ENCODE data around the gene HDLBP.

DNA sequence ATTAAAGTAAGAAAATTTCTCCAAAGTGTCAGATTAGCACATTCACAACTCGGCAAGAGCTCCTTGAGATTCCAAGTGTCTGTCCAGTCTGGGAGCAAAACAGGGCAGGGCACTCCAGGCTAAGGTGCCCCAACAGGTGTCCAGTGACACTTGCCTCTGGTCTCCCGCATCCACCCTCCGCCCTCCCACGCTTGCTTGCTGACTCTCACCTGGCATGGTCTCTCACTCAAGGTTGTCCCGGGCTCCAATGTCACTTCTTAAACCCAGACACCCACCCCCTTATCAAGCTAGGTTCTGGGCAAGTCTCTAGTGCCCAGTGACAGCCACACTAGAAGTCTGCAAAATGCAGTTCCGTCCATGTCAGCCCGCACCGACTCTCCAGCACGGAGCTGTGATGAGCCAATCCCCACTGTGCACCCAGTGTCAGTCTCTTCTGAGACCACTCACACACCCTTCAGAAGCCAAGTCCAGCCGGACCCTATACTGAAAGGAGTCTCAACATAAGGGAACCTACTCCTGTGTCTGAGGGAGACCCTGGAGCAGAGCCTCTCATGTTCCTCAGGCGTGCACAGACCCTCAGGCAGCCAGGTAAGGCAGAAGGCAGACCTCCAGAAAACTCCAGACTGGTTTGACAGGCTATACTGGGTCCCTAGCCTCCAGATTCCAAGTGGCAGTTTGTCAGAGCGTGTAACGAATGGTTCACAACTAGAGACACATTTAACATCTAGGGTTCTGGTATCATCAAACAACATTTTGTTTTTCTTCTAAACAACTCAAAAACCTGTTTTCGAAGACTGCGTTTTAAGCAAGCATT, 45.6 kb downstream of the HDLBP start:
- TF ChIP-seq, protein P1, sequence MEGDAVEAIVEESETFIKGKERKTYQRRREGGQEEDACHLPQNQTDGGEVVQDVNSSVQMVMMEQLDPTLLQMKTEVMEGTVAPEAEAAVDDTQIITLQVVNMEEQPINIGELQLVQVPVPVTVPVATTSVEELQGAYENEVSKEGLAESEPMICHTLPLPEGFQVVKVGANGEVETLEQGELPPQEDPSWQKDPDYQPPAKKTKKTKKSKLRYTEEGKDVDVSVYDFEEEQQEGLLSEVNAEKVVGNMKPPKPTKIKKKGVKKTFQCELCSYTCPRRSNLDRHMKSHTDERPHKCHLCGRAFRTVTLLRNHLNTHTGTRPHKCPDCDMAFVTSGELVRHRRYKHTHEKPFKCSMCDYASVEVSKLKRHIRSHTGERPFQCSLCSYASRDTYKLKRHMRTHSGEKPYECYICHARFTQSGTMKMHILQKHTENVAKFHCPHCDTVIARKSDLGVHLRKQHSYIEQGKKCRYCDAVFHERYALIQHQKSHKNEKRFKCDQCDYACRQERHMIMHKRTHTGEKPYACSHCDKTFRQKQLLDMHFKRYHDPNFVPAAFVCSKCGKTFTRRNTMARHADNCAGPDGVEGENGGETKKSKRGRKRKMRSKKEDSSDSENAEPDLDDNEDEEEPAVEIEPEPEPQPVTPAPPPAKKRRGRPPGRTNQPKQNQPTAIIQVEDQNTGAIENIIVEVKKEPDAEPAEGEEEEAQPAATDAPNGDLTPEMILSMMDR (IDR thresholded peaks at IDR 0.05 in 2 of 3, conservative IDR thresholded peaks at IDR 0.05 in 1 of 3; ENCODE audit: control insufficient read depth in 2 of 3, extremely low read depth in 1 of 3, insufficient read depth in 1 of 3, low read depth in 3 of 3, low read length in 3 of 3) = no peak
- TF ChIP-seq POU2F2 (IDR thresholded peaks at IDR 0.05; ENCODE audit: borderline replicate concordance, low read depth, low read length) = no peak
- TF ChIP-seq KDM1A (IDR thresholded peaks at IDR 0.05; ENCODE audit: borderline replicate concordance) = no peak
- no peak for TF ChIP-seq CEBPB (IDR thresholded peaks at IDR 0.05; ENCODE audit: borderline replicate concordance in 1 of 2, low read depth in 2 of 2, low read length in 2 of 2)

Measured in GM12878 (cell line).